CD4-positive, alpha-beta memory T cell (primary cell): Measurements from ENCODE around the gene ELF5. TPM values are rescaled to one million over a fixed set of nuclear protein-coding genes. Genes with fewer than 3 reads are reported as not detected.

Source experiments
- CTCF ChIA-PET: fragments of 350-600 bp; sonication (Branson Sonifier 250); formaldehyde crosslinking; loops from one replicate; lab custom pipeline; 2021; ENCODE audit warnings: inconsistent platforms; ENCODE audit not compliant: partially characterized antibody; lab: Charles Lee
- POLR2A ChIA-PET: fragments of 350-600 bp; sonication (Branson Sonifier 250); formaldehyde crosslinking; loops from one replicate; lab custom pipeline; 2021; ENCODE audit not compliant: partially characterized antibody; lab: Charles Lee
- DNase-seq, 5 donors: peaks; one replicate each; pipeline versions ENCODE4 v3.0.0 to v3.0.0-alpha.2; 2020 to 2022; ENCODE audit warnings: mixed read lengths in 1 of 5
- H3K27ac ChIP-seq: one replicate; pipeline ENCODE4 v1.7.0; 2013; ENCODE audit warnings: low read depth, low read length
- H3K27me3 ChIP-seq: 2 replicates; pipeline ENCODE4 v1.7.0; 2013; ENCODE audit warnings: mild to moderate bottlenecking, low read length, moderate library complexity; ENCODE audit not compliant: insufficient read depth
- H3K36me3 ChIP-seq: 2 replicates; pipeline ENCODE4 v1.7.0; 2013; ENCODE audit warnings: mild to moderate bottlenecking, low read length, moderate library complexity; ENCODE audit not compliant: insufficient read depth
- H3K4me1 ChIP-seq: 2 replicates; pipeline ENCODE4 v1.7.0; 2013; ENCODE audit warnings: mild to moderate bottlenecking, low read length, moderate library complexity; ENCODE audit not compliant: insufficient read depth
- H3K4me3 ChIP-seq, 2 donors: one replicate each; pipeline ENCODE4 v1.7.0; 2013; ENCODE audit warnings: low read length in 2 of 2, mild to moderate bottlenecking in 1 of 2
- H3K9me3 ChIP-seq, 2 donors: one replicate each; pipeline ENCODE4 v1.7.0; 2013; ENCODE audit warnings: low read length in 2 of 2, control low read depth in 1 of 2; ENCODE audit not compliant: control insufficient read depth in 1 of 2
- H3K27ac Mint-ChIP-seq, 7 donors: one replicate each; pipeline ENCODE4 v1.8.0; 2020 to 2021; ENCODE audit warnings: mixed read lengths in 7 of 7, mild to moderate bottlenecking in 6 of 7, inconsistent platforms in 3 of 7, moderate library complexity in 3 of 7
- H3K27me3 Mint-ChIP-seq, 2 donors: one replicate each; pipeline ENCODE4 v1.8.0; 2020 to 2021; ENCODE audit warnings: mixed read lengths in 2 of 2
- H3K36me3 Mint-ChIP-seq, 2 donors: one replicate each; pipeline ENCODE4 v1.8.0; 2020 to 2021; ENCODE audit warnings: mixed read lengths in 2 of 2, inconsistent platforms in 1 of 2, mild to moderate bottlenecking in 1 of 2
- H3K4me1 Mint-ChIP-seq, 4 donors: one replicate each; pipeline ENCODE4 v1.8.0; 2020 to 2021; ENCODE audit warnings: mixed read lengths in 4 of 4, mild to moderate bottlenecking in 1 of 4
- H3K4me3 Mint-ChIP-seq, 8 donors: one replicate each; pipeline ENCODE4 v1.8.0; 2020 to 2021; ENCODE audit warnings: mixed read lengths in 8 of 8, mild to moderate bottlenecking in 7 of 8, moderate library complexity in 6 of 8, inconsistent platforms in 3 of 8
- H3K9me3 Mint-ChIP-seq, 8 donors: one replicate each; pipeline ENCODE4 v1.8.0; 2020 to 2021; ENCODE audit warnings: mixed read lengths in 8 of 8, mild to moderate bottlenecking in 5 of 8, inconsistent platforms in 3 of 8, moderate library complexity in 1 of 8
- intact Hi-C: fragments of 100-400 bp; cut with micrococcal nuclease; formaldehyde crosslinking; loops from one replicate; pipeline ENCODE4 v1.15.1; 2023
- polyA plus RNA-seq, 2 donors: library from polyadenylated mRNA; unstranded; fragments of 300-500 nt; fragmentation: Illumina TruSeq; gene quantifications; one replicate each; pipeline ENCODE4 v1.2.3, GENCODE V29; 2021
- total RNA-seq, 2 experiments: library from RNA; stranded (reverse); gene quantifications; one replicate each; pipeline ENCODE4 v1.2.3, GENCODE V29; 2021

Gene ELF5
- total RNA-seq, result not detected
- not detected for polyA plus RNA-seq

GRCh38 chr11:34513682-34514449 is at the start of gene ELF5:
Gene ELF5, minus strand, starts transcription at chr11:34513794. Its CDS starts 8,045 bp downstream, at chr11:34505749.
- intact Hi-C loops, result loop anchor here (1.0 kb wide), 1 partner anchor 878 kb away; no protein-coding TSS in a partner anchor
- Histone ChIP-seq H3K36me3 (no peaks in the 10 kb centered on the region), H3K27ac (no peak within 1 kb of the TSS), H3K4me3 (no peak within 1 kb of the TSS), H3K4me1 (no peaks in the 10 kb centered on the region), H3K27me3 (no peaks in the 10 kb centered on the region), H3K9me3 (no peaks in the 10 kb centered on the region)
- ChIA-PET POLR2A (no interaction called here), CTCF (interaction anchor here (0.9 to 2.3 kb wide), 9 partner anchors 9 to 878 kb away, joined by 3 to 9 read pairs (median 4); no protein-coding TSS in a partner anchor)
- no peak within 1 kb of the TSS for H3K4me3 Mint-ChIP-seq
- no peaks in the 10 kb centered on the region for H3K9me3 Mint-ChIP-seq
- H3K36me3 Mint-ChIP-seq, result no peaks in the 10 kb centered on the region
- no peak within 1 kb of the TSS for H3K27ac Mint-ChIP-seq
- no peak for DNase-seq
- H3K27me3 Mint-ChIP-seq, result peaks cover 0 to 1% of the 10 kb centered on the region in 2 donors
- H3K4me1 Mint-ChIP-seq, result peaks cover 0 to 1% (median 0%) of the 10 kb centered on the region in 4 donors

- H3K4me3 Mint-ChIP-seq, result no peak overlapping the region
- no peak overlapping the region for H3K4me3 ChIP-seq
- H3K36me3 Mint-ChIP-seq, result no peaks in the 10 kb centered on the region
- peaks cover 13% of the 10 kb centered on the region for H3K27me3 ChIP-seq
- no peaks in the 10 kb centered on the region for H3K9me3 ChIP-seq
- H3K4me1 ChIP-seq, result no peaks in the 10 kb centered on the region
- peaks cover 34 to 37% of the 10 kb centered on the region in 2 donors for H3K27me3 Mint-ChIP-seq
- no peak overlapping the region for H3K27ac Mint-ChIP-seq
- POLR2A ChIA-PET, result no interaction called here
- intact Hi-C loops, result no loop called here
- CTCF ChIA-PET, result interaction anchor here (1.0 kb wide), 1 partner anchor 24 kb away, joined by 5 read pairs; no protein-coding TSS in a partner anchor
- no peak overlapping the region for H3K27ac ChIP-seq
- H3K4me1 Mint-ChIP-seq, result no peaks in the 10 kb centered on the region
- no peaks in the 10 kb centered on the region for H3K36me3 ChIP-seq
- H3K9me3 Mint-ChIP-seq, result no peaks in the 10 kb centered on the region
- no peak for DNase-seq
Measured at GRCh38 chr11:34562976-34563375, 49.4 kb upstream of the ELF5 start.

- H3K4me3 Mint-ChIP-seq, result no peak overlapping the region
- H3K27me3 Mint-ChIP-seq, result peaks cover 39% of the 10 kb centered on the region in 2 donors
- H3K27ac Mint-ChIP-seq, result peak overlapping the region in 1 of 7 donors; percentile 38
- ChIA-PET POLR2A (no interaction called here), CTCF (no interaction called here)
- no peaks in the 10 kb centered on the region for H3K9me3 ChIP-seq
- H3K4me1 ChIP-seq, result no peaks in the 10 kb centered on the region
- H3K36me3 ChIP-seq, result no peaks in the 10 kb centered on the region
- no peaks in the 10 kb centered on the region for H3K9me3 Mint-ChIP-seq
- H3K27me3 ChIP-seq, result peaks cover 19% of the 10 kb centered on the region
- H3K27ac ChIP-seq, result no peak overlapping the region
- intact Hi-C loops, result no loop called here
- H3K4me3 ChIP-seq, result no peak overlapping the region
- H3K36me3 Mint-ChIP-seq, result no peaks in the 10 kb centered on the region
- no peaks in the 10 kb centered on the region for H3K4me1 Mint-ChIP-seq
- DNase-seq, result no peak
Measured at GRCh38 chr11:34560511-34560910, 46.9 kb upstream of the ELF5 start.

- intact Hi-C loops, result no loop called here
- peaks cover 38% of the 10 kb centered on the region in 2 donors for H3K27me3 Mint-ChIP-seq
- H3K36me3 Mint-ChIP-seq, result no peaks in the 10 kb centered on the region
- Histone ChIP-seq H3K36me3 (no peaks in the 10 kb centered on the region), H3K4me3 (no peak overlapping the region), H3K9me3 (no peaks in the 10 kb centered on the region), H3K4me1 (no peaks in the 10 kb centered on the region), H3K27me3 (peaks cover 19% of the 10 kb centered on the region), H3K27ac (no peak overlapping the region)
- no peaks in the 10 kb centered on the region for H3K9me3 Mint-ChIP-seq
- no peak overlapping the region for H3K27ac Mint-ChIP-seq
- H3K4me3 Mint-ChIP-seq, result no peak overlapping the region
- ChIA-PET POLR2A (no interaction called here), CTCF (interaction anchor here (1.0 kb wide), 1 partner anchor 28 kb away, joined by 3 read pairs; no protein-coding TSS in a partner anchor)
- no peak for DNase-seq
- H3K4me1 Mint-ChIP-seq, result no peaks in the 10 kb centered on the region
Measured at GRCh38 chr11:34558673-34559072, 45.1 kb upstream of the ELF5 start.

GRCh38 chr11:34558211-34558610 is 44.6 kb upstream of the ELF5 start:
- Mint-ChIP-seq H3K27ac (no peak overlapping the region), H3K9me3 (no peaks in the 10 kb centered on the region), H3K36me3 (no peaks in the 10 kb centered on the region), H3K4me1 (no peaks in the 10 kb centered on the region), H3K4me3 (no peak overlapping the region), H3K27me3 (peaks cover 36 to 39% of the 10 kb centered on the region in 2 donors)
- no peaks in the 10 kb centered on the region for H3K9me3 ChIP-seq
- intact Hi-C loops, result no loop called here
- DNase-seq, result no peak
- no peaks in the 10 kb centered on the region for H3K4me1 ChIP-seq
- H3K36me3 ChIP-seq, result no peaks in the 10 kb centered on the region
- CTCF ChIA-PET, result interaction anchor here (1.3 kb wide), 1 partner anchor 28 kb away, joined by 4 read pairs; no protein-coding TSS in a partner anchor
- no peak overlapping the region for H3K4me3 ChIP-seq
- no peak overlapping the region for H3K27ac ChIP-seq
- H3K27me3 ChIP-seq, result peaks cover 19% of the 10 kb centered on the region
- POLR2A ChIA-PET, result no interaction called here

- H3K9me3 ChIP-seq, result no peaks in the 10 kb centered on the region
- H3K4me3 ChIP-seq, result no peak overlapping the region
- no peaks in the 10 kb centered on the region for H3K36me3 ChIP-seq
- Mint-ChIP-seq H3K4me1 (no peaks in the 10 kb centered on the region), H3K4me3 (no peak overlapping the region), H3K36me3 (no peaks in the 10 kb centered on the region), H3K27ac (no peak overlapping the region), H3K9me3 (peaks cover 0 to 2% (median 0%) of the 10 kb centered on the region in 8 donors), H3K27me3 (peaks cover 14 to 21% of the 10 kb centered on the region in 2 donors)
- DNase-seq, result no peak
- POLR2A ChIA-PET, result no interaction called here
- no peaks in the 10 kb centered on the region for H3K4me1 ChIP-seq
- intact Hi-C loops, result no loop called here
- no peak overlapping the region for H3K27ac ChIP-seq
- peaks cover 3% of the 10 kb centered on the region for H3K27me3 ChIP-seq
- CTCF ChIA-PET, result no interaction called here
Measured at GRCh38 chr11:34552270-34552669, 38.7 kb upstream of the ELF5 start.

GRCh38 chr11:34549271-34549670 is 35.7 kb upstream of the ELF5 start:
- CTCF ChIA-PET, result no interaction called here
- Histone ChIP-seq H3K27me3 (no peaks in the 10 kb centered on the region), H3K36me3 (no peaks in the 10 kb centered on the region), H3K4me1 (no peaks in the 10 kb centered on the region), H3K4me3 (no peak overlapping the region), H3K27ac (no peak overlapping the region), H3K9me3 (no peaks in the 10 kb centered on the region)
- no peak overlapping the region for H3K4me3 Mint-ChIP-seq
- POLR2A ChIA-PET, result no interaction called here
- H3K36me3 Mint-ChIP-seq, result no peaks in the 10 kb centered on the region
- H3K4me1 Mint-ChIP-seq, result no peaks in the 10 kb centered on the region
- intact Hi-C loops, result no loop called here
- no peak overlapping the region for H3K27ac Mint-ChIP-seq
- H3K27me3 Mint-ChIP-seq, result peaks cover 14 to 15% of the 10 kb centered on the region in 2 donors
- H3K9me3 Mint-ChIP-seq, result peaks cover 0 to 2% (median 0%) of the 10 kb centered on the region in 8 donors
- no peak for DNase-seq
